GM12872 (cell line): ENCODE measurements around the gene CARF.
A peak's percentile ranks its signal among the peaks of the same experiment; 100 is the strongest.

ENCODE experiments used
- TF ChIP-seq, protein P1 (sequence below): IDR thresholded peaks from 3 replicates; pipeline ENCODE4 v1.5.1; 2011; ENCODE audit warnings: low read depth, mild to moderate bottlenecking, low read length, moderate library complexity; ENCODE audit not compliant: insufficient read depth

Gene CARF, protein sequence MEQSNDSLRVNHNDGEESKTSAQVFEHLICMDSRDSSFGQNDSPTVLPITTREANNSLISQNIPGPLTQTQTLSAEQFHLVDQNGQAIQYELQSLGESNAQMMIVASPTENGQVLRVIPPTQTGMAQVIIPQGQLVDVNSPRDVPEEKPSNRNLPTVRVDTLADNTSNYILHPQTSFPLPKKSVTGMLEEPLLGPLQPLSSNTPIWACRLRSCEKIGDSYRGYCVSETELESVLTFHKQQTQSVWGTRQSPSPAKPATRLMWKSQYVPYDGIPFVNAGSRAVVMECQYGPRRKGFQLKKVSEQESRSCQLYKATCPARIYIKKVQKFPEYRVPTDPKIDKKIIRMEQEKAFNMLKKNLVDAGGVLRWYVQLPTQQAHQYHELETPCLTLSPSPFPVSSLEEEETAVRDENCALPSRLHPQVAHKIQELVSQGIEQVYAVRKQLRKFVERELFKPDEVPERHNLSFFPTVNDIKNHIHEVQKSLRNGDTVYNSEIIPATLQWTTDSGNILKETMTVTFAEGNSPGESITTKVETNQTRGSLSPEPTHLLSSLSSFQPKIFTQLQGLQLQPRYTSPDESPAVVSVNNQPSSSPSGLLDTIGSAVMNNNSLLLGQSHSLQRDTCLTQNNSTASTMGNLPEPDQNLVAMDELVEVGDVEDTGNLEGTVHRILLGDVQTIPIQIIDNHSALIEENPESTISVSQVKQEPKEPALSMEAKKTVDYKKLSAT

DNA sequence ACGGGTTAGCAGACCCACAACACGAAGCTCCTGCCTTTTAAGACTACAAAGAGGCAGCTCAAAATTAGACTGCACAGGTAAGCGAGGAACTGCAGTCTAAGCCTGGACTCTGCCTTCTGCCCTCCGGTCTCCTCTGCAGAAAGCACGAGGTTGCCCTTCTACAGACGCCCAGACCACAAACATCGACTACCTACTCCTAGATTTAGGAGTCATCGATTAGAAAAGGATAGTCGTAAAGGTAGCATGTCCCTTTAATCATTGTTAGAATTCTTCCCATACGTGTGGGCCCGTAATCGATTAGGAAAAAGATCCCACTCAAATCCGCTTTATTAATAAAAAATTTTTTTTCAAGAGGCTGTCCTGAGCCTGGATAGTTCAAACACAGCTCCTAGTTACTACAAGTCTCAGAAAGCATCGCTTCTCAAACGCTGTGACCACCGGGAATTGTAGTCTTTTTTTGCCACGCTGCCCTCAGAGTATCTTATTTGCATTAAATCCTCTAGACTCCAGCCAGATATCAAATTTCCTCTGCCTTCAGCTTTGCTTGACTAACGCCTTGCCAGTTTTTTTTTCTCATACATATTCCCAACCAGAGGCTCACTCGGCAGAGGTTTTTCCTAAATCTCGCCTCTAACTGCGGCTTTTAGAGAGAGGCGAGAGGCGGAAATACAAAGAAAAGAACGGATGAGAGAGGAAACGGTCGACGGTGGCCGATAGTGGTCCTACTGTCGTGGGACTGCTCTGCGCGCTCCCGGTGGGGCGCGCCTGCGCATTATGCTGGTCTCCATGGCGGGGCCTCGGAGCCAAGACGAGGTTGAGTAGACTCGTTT is at the start of gene CARF, which contains the start of gene WDR12:
CARF (plus strand) TSS at position 764 of the 830 bp plus-strand sequence. CDS start 29,628 bp downstream, outside the sequence.
WDR12 (minus strand) TSS at position 162 of the 830 bp plus-strand sequence. CDS start 197 bp downstream, outside the sequence.
- TF ChIP-seq, protein P1, sequence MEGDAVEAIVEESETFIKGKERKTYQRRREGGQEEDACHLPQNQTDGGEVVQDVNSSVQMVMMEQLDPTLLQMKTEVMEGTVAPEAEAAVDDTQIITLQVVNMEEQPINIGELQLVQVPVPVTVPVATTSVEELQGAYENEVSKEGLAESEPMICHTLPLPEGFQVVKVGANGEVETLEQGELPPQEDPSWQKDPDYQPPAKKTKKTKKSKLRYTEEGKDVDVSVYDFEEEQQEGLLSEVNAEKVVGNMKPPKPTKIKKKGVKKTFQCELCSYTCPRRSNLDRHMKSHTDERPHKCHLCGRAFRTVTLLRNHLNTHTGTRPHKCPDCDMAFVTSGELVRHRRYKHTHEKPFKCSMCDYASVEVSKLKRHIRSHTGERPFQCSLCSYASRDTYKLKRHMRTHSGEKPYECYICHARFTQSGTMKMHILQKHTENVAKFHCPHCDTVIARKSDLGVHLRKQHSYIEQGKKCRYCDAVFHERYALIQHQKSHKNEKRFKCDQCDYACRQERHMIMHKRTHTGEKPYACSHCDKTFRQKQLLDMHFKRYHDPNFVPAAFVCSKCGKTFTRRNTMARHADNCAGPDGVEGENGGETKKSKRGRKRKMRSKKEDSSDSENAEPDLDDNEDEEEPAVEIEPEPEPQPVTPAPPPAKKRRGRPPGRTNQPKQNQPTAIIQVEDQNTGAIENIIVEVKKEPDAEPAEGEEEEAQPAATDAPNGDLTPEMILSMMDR: no peak

DNA sequence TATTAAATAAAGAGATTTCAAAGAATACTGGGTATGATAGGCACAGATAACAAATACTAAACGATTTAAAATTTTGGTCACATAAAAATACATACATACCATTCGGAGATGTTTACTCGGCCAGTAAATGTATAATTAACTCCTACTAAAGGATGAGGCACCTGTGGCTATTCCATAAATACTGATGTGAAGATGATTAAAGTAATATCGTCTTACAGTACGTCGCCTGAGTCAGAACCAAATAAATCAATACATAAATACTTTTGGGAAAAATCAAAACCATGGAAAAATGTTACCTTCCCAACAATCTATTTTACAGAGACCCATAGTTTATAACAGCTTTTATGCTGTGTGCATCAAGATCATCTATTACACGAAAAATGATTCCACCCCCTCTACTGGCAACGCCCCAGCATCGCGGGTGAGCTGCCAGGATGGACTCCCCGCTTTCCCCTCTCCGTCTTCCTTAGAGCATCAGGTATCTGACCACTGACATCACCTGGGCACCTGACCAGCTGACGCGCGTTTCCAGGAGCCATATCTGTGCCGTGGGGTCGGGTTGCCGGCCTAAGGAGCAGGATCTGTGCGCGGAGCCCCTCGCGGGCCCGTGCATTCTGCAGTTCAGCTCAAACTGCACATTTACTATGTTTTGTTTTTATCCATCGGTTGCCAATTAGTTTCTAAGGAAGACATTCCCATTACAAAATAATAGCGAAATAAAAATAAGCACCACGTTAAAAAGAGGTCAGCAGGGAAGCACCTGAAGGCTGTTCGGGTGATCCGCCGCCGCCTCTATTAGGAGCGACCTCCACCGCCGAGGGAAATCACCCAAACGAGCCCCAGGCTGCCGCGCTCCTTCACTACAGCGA is 41.4 kb upstream of the CARF start:
- TF ChIP-seq, protein P1: peak; percentile 83

DNA sequence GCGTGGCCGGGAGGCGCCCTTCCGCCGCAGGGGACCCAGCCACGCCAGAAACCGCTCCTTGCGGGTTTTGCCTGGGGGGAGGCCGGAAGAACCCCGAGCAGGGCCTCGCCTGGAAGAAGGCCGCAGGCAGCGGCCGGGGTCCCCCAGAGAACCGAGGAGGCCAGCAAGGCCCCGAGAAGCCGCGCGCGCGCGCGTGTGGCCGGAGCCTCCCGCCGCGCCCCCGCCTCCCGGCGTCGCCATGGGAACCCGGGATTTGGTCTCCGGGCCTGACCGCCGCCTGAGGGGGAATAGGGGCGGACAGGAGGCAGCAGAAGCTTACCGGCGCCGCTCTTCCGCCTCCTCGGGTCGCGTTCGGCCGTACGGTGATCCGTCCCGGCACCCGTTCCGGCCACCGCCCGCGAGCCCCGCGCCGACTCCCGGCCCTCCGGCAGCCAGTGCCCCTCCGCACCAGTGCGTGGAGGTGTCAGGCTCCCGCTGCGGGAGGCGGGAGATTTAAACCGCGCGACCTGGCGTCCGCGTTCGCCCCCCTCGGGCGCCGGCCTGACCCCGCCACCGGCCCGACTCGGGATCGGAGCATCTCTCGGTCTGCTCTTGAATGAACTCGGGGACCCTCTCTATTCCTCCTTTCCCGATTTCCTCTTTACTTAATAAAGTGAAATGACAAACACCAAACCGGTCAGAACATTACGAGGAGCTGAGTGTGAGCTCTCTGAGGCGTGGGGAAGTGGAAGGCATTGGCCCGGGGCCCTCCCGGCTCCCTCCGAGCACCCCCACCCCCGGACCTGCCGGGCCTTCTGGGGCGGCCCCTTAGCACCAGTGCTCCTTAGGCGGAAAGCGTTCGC is 40.6 kb upstream of the CARF start, which contains the start of gene ICA1L:
ICA1L (minus strand) TSS at position 467 of the 842 bp plus-strand sequence. CDS start 42,757 bp downstream, outside the sequence.
- TF ChIP-seq, protein P1: no peak

- TF ChIP-seq, protein P1: no peak
Measured at GRCh38 chr2:202877699-202878098, 34.4 kb upstream of the CARF start.

- TF ChIP-seq, protein P1: no peak
Measured at GRCh38 chr2:202881570-202881969, 30.5 kb upstream of the CARF start.

- TF ChIP-seq, protein P1: no peak
Measured at GRCh38 chr2:202883987-202884675, 27.9 kb upstream of the CARF start.
